PC-9 (cell line): ENCODE measurements around the gene SLC26A6.

Experiments used
- CTCF ChIP-seq: fragments of 200-600 bp; sonication (generic); conservative IDR thresholded peaks from 2 replicates; pipeline ENCODE4 v1.6.1; 2017; ENCODE audit warnings: mixed run types, antibody characterized with exemption, mild to moderate bottlenecking, moderate library complexity
- EZH2 ChIP-seq: fragments of 200-600 bp; sonication (generic); IDR thresholded peaks from 2 replicates; pipeline ENCODE4 v1.8.0; 2017; ENCODE audit warnings: antibody characterized with exemption, low read depth

DNA sequence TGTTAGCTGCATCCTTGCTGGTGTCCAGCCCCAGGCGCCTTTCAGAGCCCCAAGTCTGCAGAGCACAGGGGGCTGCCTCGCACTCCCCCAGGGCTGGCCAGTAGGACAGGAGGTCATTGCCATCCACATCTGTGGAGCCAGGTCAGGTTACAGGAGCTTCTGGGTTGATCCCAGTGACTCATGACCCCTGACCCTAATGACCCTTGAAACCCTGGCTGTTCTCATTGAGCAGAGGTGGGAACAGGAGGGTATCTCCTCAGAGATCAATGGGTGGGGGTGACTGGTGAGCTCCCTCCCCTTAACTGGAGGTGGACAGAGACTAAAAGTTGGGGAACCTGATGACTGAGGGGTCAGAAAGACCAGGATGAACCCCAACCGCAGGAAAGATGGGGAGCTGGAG, 6.1 kb upstream of the SLC26A6 start:
- TF ChIP-seq CTCF: no peak
- TF ChIP-seq EZH2: no peak
